Stimulated activated naive CD8-positive, alpha-beta T cell treated with anti-CD3 and anti-CD28 coated beads, Interleukin-15, Interleukin-2, amounts not matched to agents 100 U/mL and 50 U/mL, for 24 hours (primary cell): Measurements from ENCODE around the gene DDAH1.

Experiments
- ATAC-seq: fragments of 150-1000 bp; cut with Tn5 transposase; one replicate; pipeline ENCODE4 v1.10.0; 2021
- DNase-seq: peaks from one replicate; pipeline ENCODE4 v3.0.0; 2021

Gene DDAH1

GRCh38 chr1:85297855-85298629 lies 166.9 kb downstream of the DDAH1 start:
- ATAC-seq (peak; percentile 97), DNase-seq (peak; percentile 76)

- ATAC-seq (no peak), DNase-seq (no peak)
Measured at GRCh38 chr1:85297538-85297854, 167.5 kb downstream of the DDAH1 start.

- no peak for ATAC-seq
- DNase-seq = no peak
Measured at GRCh38 chr1:85296980-85297379, 168.0 kb downstream of the DDAH1 start.

GRCh38 chr1:85295654-85296053 lies 169.3 kb downstream of the DDAH1 start:
- no peak for ATAC-seq

GRCh38 chr1:85295006-85295431 lies 169.9 kb downstream of the DDAH1 start:
- no peak for DNase-seq
- ATAC-seq = no peak

More at GRCh38 chr1:85295654-85296053, 169.3 kb downstream of the DDAH1 start:
- no peak for DNase-seq

- no peak for ATAC-seq
- no peak for DNase-seq
Measured at GRCh38 chr1:85290826-85291225, 174.1 kb downstream of the DDAH1 start.

GRCh38 chr1:85289848-85290335 lies 175.1 kb downstream of the DDAH1 start:
- peak; percentile 38 for ATAC-seq
- no peak for DNase-seq

- ATAC-seq (peak; percentile 89), DNase-seq (peak; percentile 34)
Measured at GRCh38 chr1:85289207-85289847, 175.6 kb downstream of the DDAH1 start.

GRCh38 chr1:85284202-85284601 lies 180.8 kb downstream of the DDAH1 start:
- ATAC-seq = no peak

GRCh38 chr1:85283475-85284199 lies 181.3 kb downstream of the DDAH1 start:
- no peak for ATAC-seq
- no peak for DNase-seq

More at GRCh38 chr1:85284202-85284601, 180.8 kb downstream of the DDAH1 start:
- DNase-seq = no peak

GRCh38 chr1:85282424-85282823 lies 182.5 kb downstream of the DDAH1 start:
- no peak for ATAC-seq
- no peak for DNase-seq

- no peak for DNase-seq
- no peak for ATAC-seq
Measured at GRCh38 chr1:85280636-85281035, 184.3 kb downstream of the DDAH1 start.

- DNase-seq (no peak), ATAC-seq (no peak)
Measured at GRCh38 chr1:85279458-85280080, 185.4 kb downstream of the DDAH1 start.

GRCh38 chr1:85278853-85279314 lies 186.1 kb downstream of the DDAH1 start:
- peak; percentile 31 for DNase-seq
- ATAC-seq = peak; percentile 11

- ATAC-seq = no peak
- DNase-seq = no peak
Measured at GRCh38 chr1:85277802-85278201, 187.2 kb downstream of the DDAH1 start.

GRCh38 chr1:85276978-85277639 lies 187.8 kb downstream of the DDAH1 start:
- DNase-seq (no peak), ATAC-seq (no peak)

- ATAC-seq (peak; percentile 99), DNase-seq (peak; percentile 98)
Measured at GRCh38 chr1:85276215-85276977, 188.6 kb downstream of the DDAH1 start, which contains the start of gene BCL10. TSS of gene BCL10 (minus strand) at chr1:85276632. CDS start at chr1:85276352, 280 bp downstream.

GRCh38 chr1:85275701-85276214 lies 189.2 kb downstream of the DDAH1 start:
- ATAC-seq (no peak), DNase-seq (no peak)

- no peak for ATAC-seq
- no peak for DNase-seq
Measured at GRCh38 chr1:85274969-85275453, 189.9 kb downstream of the DDAH1 start.

GRCh38 chr1:85273397-85273796 lies 191.6 kb downstream of the DDAH1 start:
- DNase-seq = no peak
- no peak for ATAC-seq
